ENCODE results near the gene SP2.

GRCh38 chr17:47969930-47970724, 74.1 kb downstream of the SP2 start:
- TF ChIP-seq CTCF (conservative IDR thresholded peaks at IDR 0.05; ENCODE audit: low read length) = no peak
- TF ChIP-seq EZH2phosphoT487 (IDR thresholded peaks at IDR 0.05; ENCODE audit: borderline replicate concordance, low read depth, low read length) = no peak
